Ovary (tissue), 3 donors: ENCODE data around the gene VSTM2B.

Source experiments
- CTCF ChIP-seq, 3 donors: fragments of 450-650 bp in 2 of 3; fragments of 200-600 bp in 1 of 3; IDR thresholded peaks; one replicate each; pipeline versions ENCODE4 v1.5.1 to v1.8.0; 2016 to 2022; ENCODE audit warnings: antibody characterized with exemption in 3 of 3, mild to moderate bottlenecking in 1 of 3
- POLR2A ChIP-seq: fragments of 450-650 bp; IDR thresholded peaks from one replicate; pipeline ENCODE4 v1.6.1; 2017; ENCODE audit warnings: antibody characterized with exemption, mild to moderate bottlenecking, moderate library complexity
- donor health status: DM: no; HTN: no; CAD: no.

GRCh38 chr19:29532956-29533355 is 7.2 kb downstream of the VSTM2B start:
- no peak for TF ChIP-seq POLR2A
- no peak for TF ChIP-seq CTCF (IDR thresholded peaks at IDR 0.05)
